ENCODE results near the gene AVPR2.

DNA sequence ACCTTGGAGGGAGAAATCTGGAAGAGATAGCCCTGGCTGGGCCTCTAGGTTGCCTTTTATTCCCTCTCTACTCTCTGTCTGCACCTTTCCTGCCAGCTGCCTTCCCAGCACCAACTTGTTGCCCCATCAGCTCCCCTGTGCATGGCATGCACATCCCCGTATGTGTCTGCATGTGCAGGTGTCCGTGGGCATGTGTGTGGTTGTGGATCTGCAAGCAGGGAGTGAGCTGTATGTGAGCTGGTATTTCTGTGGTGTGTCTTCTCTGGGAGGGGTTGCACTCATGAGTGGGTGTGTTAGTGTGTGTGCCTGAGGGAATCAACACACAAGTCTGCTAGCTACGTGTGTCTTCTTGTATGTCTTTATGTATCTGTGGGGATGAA is 28.4 kb upstream of the AVPR2 start:
- TF ChIP-seq POLR2AphosphoS5 (IDR thresholded peaks at IDR 0.05; ENCODE audit: low read depth, low read length) = no peak
- no peak for TF ChIP-seq POLR2A (IDR thresholded peaks at IDR 0.05; ENCODE audit: borderline replicate concordance, extremely low read depth, insufficient read depth, insufficient read length)
- TF ChIP-seq, protein P1, sequence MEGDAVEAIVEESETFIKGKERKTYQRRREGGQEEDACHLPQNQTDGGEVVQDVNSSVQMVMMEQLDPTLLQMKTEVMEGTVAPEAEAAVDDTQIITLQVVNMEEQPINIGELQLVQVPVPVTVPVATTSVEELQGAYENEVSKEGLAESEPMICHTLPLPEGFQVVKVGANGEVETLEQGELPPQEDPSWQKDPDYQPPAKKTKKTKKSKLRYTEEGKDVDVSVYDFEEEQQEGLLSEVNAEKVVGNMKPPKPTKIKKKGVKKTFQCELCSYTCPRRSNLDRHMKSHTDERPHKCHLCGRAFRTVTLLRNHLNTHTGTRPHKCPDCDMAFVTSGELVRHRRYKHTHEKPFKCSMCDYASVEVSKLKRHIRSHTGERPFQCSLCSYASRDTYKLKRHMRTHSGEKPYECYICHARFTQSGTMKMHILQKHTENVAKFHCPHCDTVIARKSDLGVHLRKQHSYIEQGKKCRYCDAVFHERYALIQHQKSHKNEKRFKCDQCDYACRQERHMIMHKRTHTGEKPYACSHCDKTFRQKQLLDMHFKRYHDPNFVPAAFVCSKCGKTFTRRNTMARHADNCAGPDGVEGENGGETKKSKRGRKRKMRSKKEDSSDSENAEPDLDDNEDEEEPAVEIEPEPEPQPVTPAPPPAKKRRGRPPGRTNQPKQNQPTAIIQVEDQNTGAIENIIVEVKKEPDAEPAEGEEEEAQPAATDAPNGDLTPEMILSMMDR (IDR thresholded peaks at IDR 0.05 in 2 of 3, conservative IDR thresholded peaks at IDR 0.05 in 1 of 3; ENCODE audit: borderline replicate concordance in 1 of 3, insufficient read depth in 1 of 3, low read depth in 2 of 3, low read length in 2 of 3) = no peak
- TF ChIP-seq SIN3A (IDR thresholded peaks at IDR 0.05; ENCODE audit: low read depth) = no peak
- TF ChIP-seq, protein P2, sequence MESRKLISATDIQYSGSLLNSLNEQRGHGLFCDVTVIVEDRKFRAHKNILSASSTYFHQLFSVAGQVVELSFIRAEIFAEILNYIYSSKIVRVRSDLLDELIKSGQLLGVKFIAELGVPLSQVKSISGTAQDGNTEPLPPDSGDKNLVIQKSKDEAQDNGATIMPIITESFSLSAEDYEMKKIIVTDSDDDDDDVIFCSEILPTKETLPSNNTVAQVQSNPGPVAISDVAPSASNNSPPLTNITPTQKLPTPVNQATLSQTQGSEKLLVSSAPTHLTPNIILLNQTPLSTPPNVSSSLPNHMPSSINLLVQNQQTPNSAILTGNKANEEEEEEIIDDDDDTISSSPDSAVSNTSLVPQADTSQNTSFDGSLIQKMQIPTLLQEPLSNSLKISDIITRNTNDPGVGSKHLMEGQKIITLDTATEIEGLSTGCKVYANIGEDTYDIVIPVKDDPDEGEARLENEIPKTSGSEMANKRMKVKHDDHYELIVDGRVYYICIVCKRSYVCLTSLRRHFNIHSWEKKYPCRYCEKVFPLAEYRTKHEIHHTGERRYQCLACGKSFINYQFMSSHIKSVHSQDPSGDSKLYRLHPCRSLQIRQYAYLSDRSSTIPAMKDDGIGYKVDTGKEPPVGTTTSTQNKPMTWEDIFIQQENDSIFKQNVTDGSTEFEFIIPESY (IDR thresholded peaks at IDR 0.05; ENCODE audit: extremely low read depth, insufficient replicate concordance, low read length) = no peak
- TF ChIP-seq, protein P3, sequence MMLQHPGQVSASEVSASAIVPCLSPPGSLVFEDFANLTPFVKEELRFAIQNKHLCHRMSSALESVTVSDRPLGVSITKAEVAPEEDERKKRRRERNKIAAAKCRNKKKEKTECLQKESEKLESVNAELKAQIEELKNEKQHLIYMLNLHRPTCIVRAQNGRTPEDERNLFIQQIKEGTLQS (IDR thresholded peaks at IDR 0.05) = no peak
- TF ChIP-seq EZH2 (IDR thresholded peaks at IDR 0.05) = no peak
- TF ChIP-seq CEBPB (IDR thresholded peaks at IDR 0.05; ENCODE audit: low read depth) = no peak
- TF ChIP-seq, protein P4, sequence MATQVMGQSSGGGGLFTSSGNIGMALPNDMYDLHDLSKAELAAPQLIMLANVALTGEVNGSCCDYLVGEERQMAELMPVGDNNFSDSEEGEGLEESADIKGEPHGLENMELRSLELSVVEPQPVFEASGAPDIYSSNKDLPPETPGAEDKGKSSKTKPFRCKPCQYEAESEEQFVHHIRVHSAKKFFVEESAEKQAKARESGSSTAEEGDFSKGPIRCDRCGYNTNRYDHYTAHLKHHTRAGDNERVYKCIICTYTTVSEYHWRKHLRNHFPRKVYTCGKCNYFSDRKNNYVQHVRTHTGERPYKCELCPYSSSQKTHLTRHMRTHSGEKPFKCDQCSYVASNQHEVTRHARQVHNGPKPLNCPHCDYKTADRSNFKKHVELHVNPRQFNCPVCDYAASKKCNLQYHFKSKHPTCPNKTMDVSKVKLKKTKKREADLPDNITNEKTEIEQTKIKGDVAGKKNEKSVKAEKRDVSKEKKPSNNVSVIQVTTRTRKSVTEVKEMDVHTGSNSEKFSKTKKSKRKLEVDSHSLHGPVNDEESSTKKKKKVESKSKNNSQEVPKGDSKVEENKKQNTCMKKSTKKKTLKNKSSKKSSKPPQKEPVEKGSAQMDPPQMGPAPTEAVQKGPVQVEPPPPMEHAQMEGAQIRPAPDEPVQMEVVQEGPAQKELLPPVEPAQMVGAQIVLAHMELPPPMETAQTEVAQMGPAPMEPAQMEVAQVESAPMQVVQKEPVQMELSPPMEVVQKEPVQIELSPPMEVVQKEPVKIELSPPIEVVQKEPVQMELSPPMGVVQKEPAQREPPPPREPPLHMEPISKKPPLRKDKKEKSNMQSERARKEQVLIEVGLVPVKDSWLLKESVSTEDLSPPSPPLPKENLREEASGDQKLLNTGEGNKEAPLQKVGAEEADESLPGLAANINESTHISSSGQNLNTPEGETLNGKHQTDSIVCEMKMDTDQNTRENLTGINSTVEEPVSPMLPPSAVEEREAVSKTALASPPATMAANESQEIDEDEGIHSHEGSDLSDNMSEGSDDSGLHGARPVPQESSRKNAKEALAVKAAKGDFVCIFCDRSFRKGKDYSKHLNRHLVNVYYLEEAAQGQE (IDR thresholded peaks at IDR 0.05; ENCODE audit: low read depth) = no peak
- no peak for TF ChIP-seq SRF (IDR thresholded peaks at IDR 0.05; ENCODE audit: low read depth)
- TF ChIP-seq JUND (IDR thresholded peaks at IDR 0.05) = no peak

Data from HCT116 (cell line).